ENCODE results near the gene SHISA8. TPM values are rescaled to one million over a fixed set of nuclear protein-coding genes. Genes with fewer than 3 reads are reported as not detected.

SHISA8 gene
- polyA plus RNA-seq, 1 experiment, result not detected

- DNase-seq (ENCODE audit: low read depth, low spot score), result no peak
These were observed 1.1 kb upstream of the SHISA8 start for GRCh38 chr22:41915786-41916493.

GRCh38 chr22:41914611-41915034, 251 bp downstream of the SHISA8 start:
- H3K27ac ChIP-seq (ENCODE audit: low read depth, low read length), result no peak overlapping the region
- no peak overlapping the region for H3K4me3 ChIP-seq (ENCODE audit: low read depth, low read length)
- TF ChIP-seq CTCF (IDR thresholded peaks at IDR 0.05; ENCODE audit: low read depth, low read length), result no peak
- DNase-seq (ENCODE audit: low read depth, low spot score), result no peak
- ChIA-PET CTCF (no interaction called here), POLR2A (no interaction called here)
- H3K27me3 ChIP-seq (ENCODE audit: control insufficient read depth, insufficient read depth, low read length), result peaks cover 62% of the 10 kb centered on the region
- H3K9me3 ChIP-seq (ENCODE audit: control insufficient read depth, insufficient read depth, low read length), result no peaks in the 10 kb centered on the region; the same call in 1 of the 2 replicates

More at GRCh38 chr22:41915786-41916493, 1.1 kb upstream of the SHISA8 start:
- H3K4me3 ChIP-seq (ENCODE audit: low read depth, low read length), result no peak overlapping the region
- no peak for TF ChIP-seq CTCF (IDR thresholded peaks at IDR 0.05; ENCODE audit: low read depth, low read length)
- peaks cover 4% of the 10 kb centered on the region; the same call in 1 of the 2 replicates for H3K9me3 ChIP-seq (ENCODE audit: control insufficient read depth, insufficient read depth, low read length)
- POLR2A ChIA-PET, result interaction anchor here (1.0 kb wide), 1 partner anchor 83 kb away, joined by 5 read pairs; no protein-coding TSS in a partner anchor
- H3K27ac ChIP-seq (ENCODE audit: low read depth, low read length), result no peak overlapping the region
- CTCF ChIA-PET, result no interaction called here
- H3K27me3 ChIP-seq (ENCODE audit: control insufficient read depth, insufficient read depth, low read length), result peaks cover 55% of the 10 kb centered on the region

- CTCF ChIA-PET, result interaction anchor here (0.6 kb wide), 1 partner anchor 27 kb away, joined by 3 read pairs; no protein-coding TSS in a partner anchor
- Histone ChIP-seq H3K4me3 (ENCODE audit: low read depth, low read length) (no peak overlapping the region), H3K9me3 (ENCODE audit: control insufficient read depth, insufficient read depth, low read length) (no peaks in the 10 kb centered on the region; the same call in 1 of the 2 replicates), H3K27me3 (ENCODE audit: control insufficient read depth, insufficient read depth, low read length) (peaks cover 68% of the 10 kb centered on the region), H3K27ac (ENCODE audit: low read depth, low read length) (no peak overlapping the region)
- TF ChIP-seq CTCF (IDR thresholded peaks at IDR 0.05; ENCODE audit: low read depth, low read length), result no peak
- POLR2A ChIA-PET, result no interaction called here
- no peak for DNase-seq (ENCODE audit: low read depth, low spot score)
These were observed 886 bp downstream of the SHISA8 start for GRCh38 chr22:41913842-41914534.

GRCh38 chr22:41913040-41913719, 1.7 kb downstream of the SHISA8 start:
- TF ChIP-seq CTCF (IDR thresholded peaks at IDR 0.05; ENCODE audit: low read depth, low read length), result no peak
- Histone ChIP-seq H3K27me3 (ENCODE audit: control insufficient read depth, insufficient read depth, low read length) (peaks cover 70% of the 10 kb centered on the region), H3K4me3 (ENCODE audit: low read depth, low read length) (no peak overlapping the region), H3K27ac (ENCODE audit: low read depth, low read length) (no peak overlapping the region), H3K9me3 (ENCODE audit: control insufficient read depth, insufficient read depth, low read length) (no peaks in the 10 kb centered on the region; the same call in 1 of the 2 replicates)
- no peak for DNase-seq (ENCODE audit: low read depth, low spot score)
- CTCF ChIA-PET, result no interaction called here
- POLR2A ChIA-PET, result no interaction called here
